BLaER1 treated with 17β-estradiol and CSF1 and Interleukin-3, amounts not matched to agents 10 nM and 100 nM (cell line): ENCODE measurements around the gene PARD3B.

Experiments
- H3K27ac ChIP-seq, 11 experiments: shearing (Covaris generic); formaldehyde crosslinking; 2 replicates each; pipeline ENCODE4 v1.8.1; 2022
- H3K27me3 ChIP-seq, 11 experiments: shearing (Covaris generic); formaldehyde crosslinking; 2 replicates each; pipeline ENCODE4 v1.8.1; 2022
- H3K36me3 ChIP-seq, 11 experiments: shearing (Covaris generic); formaldehyde crosslinking; 2 replicates each; pipeline ENCODE4 v1.8.1; 2022
- H3K4me1 ChIP-seq, 10 experiments: shearing (Covaris generic); formaldehyde crosslinking; 2 replicates each; pipeline ENCODE4 v1.8.1; 2022
- H3K4me2 ChIP-seq, 11 experiments: shearing (Covaris generic); formaldehyde crosslinking; 2 replicates each; pipeline ENCODE4 v1.8.1; 2022
- H3K4me3 ChIP-seq, 10 experiments: shearing (Covaris generic); formaldehyde crosslinking; 2 replicates each; pipeline ENCODE4 v1.8.1; 2022
- H3K9ac ChIP-seq, 11 experiments: shearing (Covaris generic); formaldehyde crosslinking; 2 replicates each; pipeline ENCODE4 v1.8.1; 2022
- H3K9me3 ChIP-seq, 11 experiments: shearing (Covaris generic); formaldehyde crosslinking; replicated peaks in 1 of 11; 2 replicates each; pipeline ENCODE4 v1.8.1; 2022
- H4K20me1 ChIP-seq, 11 experiments: shearing (Covaris generic); formaldehyde crosslinking; 2 replicates each; pipeline ENCODE4 v1.8.1; 2022
- Cebpa-rat ChIP-seq, 11 experiments: shearing (Covaris generic); IDR thresholded peaks; 2 replicates each; pipeline ENCODE4 v1.8.1; 2022

The PARD3B gene

GRCh38 chr2:205193125-205193835 lies 648.0 kb downstream of the PARD3B start:
- peaks cover 0 to 8% (median 0%) of the 10 kb centered on the region in 10 experiments; a peak in 2 of 20 replicates for H3K4me1 ChIP-seq
- H3K27ac ChIP-seq = no peak overlapping the region
- H3K9ac ChIP-seq = no peak overlapping the region
- H3K9me3 ChIP-seq = no peaks in the 10 kb centered on the region
- no peaks in the 10 kb centered on the region for H3K27me3 ChIP-seq
- H3K4me3 ChIP-seq = no peak overlapping the region
- H4K20me1 ChIP-seq = no peaks in the 10 kb centered on the region
- TF ChIP-seq Cebpa-rat (IDR thresholded peaks at IDR 0.05) = no peak
- H3K4me2 ChIP-seq = no peak overlapping the region
- no peaks in the 10 kb centered on the region for H3K36me3 ChIP-seq

- H3K4me1 ChIP-seq = peaks cover 0 to 9% (median 0%) of the 10 kb centered on the region in 10 experiments; a peak in 2 of 20 replicates
- no peak overlapping the region for H3K4me3 ChIP-seq
- no peak overlapping the region for H3K9ac ChIP-seq
- H3K27me3 ChIP-seq = no peaks in the 10 kb centered on the region
- no peaks in the 10 kb centered on the region for H3K36me3 ChIP-seq
- H3K9me3 ChIP-seq = no peaks in the 10 kb centered on the region
- H4K20me1 ChIP-seq = no peaks in the 10 kb centered on the region
- no peak overlapping the region for H3K27ac ChIP-seq
- TF ChIP-seq Cebpa-rat (IDR thresholded peaks at IDR 0.05) = no peak
- H3K4me2 ChIP-seq = no peak overlapping the region
Observed at GRCh38 chr2:205193836-205194228, 648.6 kb downstream of the PARD3B start.

DNA sequence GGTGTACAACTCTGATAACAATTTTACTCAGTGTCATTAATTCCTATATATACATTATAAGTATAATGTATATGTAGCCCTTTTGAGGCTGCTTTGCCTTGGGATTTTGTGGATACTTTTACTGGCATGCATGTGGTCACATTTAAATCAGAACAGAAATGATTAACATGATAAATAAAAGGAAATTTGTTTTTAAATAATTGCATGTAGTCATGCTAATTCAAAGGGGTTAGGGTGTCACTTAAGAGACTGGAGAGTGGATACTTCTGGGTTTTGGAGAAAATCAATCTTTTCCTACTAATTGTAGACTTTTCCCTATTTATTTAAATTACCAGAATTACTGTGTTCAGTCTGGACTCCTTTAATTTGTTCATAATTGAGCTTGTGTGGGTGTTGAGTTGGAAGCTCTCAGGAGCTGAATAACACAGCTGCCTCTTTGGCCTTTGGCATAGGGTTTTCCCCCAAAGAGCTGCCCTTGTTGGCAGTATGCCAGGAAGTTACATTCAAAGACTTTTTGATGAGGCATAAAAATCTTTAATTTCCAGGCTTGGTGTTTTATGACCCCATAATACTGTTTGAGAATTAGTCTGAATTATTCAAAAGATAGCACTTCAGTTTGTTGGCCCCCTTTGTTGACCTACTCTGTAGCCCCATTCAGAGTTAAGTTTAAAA lies 652.3 kb downstream of the PARD3B start:
- peaks cover 0 to 9% (median 0%) of the 10 kb centered on the region in 10 experiments; a peak in 2 of 20 replicates for H3K4me1 ChIP-seq
- H3K27ac ChIP-seq = no peak overlapping the region

GRCh38 chr2:205198140-205198525 lies 652.9 kb downstream of the PARD3B start:
- no peaks in the 10 kb centered on the region for H3K36me3 ChIP-seq
- H3K4me3 ChIP-seq = no peak overlapping the region
- no peaks in the 10 kb centered on the region for H3K9me3 ChIP-seq
- H4K20me1 ChIP-seq = no peaks in the 10 kb centered on the region
- H3K4me1 ChIP-seq = peaks cover 0 to 9% (median 0%) of the 10 kb centered on the region in 10 experiments; a peak in 2 of 20 replicates
- no peak for TF ChIP-seq Cebpa-rat (IDR thresholded peaks at IDR 0.05)
- no peak overlapping the region for H3K9ac ChIP-seq
- no peak overlapping the region for H3K27ac ChIP-seq
- no peaks in the 10 kb centered on the region for H3K27me3 ChIP-seq
- H3K4me2 ChIP-seq = 0 out of 22 replicates have a peak overlapping the region, but pooled peaks of 1 of the 11 experiments have one; percentile 21

More for the DNA sequence above, 652.3 kb downstream of the PARD3B start:
- H3K9ac ChIP-seq = no peak overlapping the region
- no peaks in the 10 kb centered on the region for H3K27me3 ChIP-seq
- no peak for TF ChIP-seq Cebpa-rat (IDR thresholded peaks at IDR 0.05)
- H3K4me2 ChIP-seq = no peak overlapping the region
- no peaks in the 10 kb centered on the region for H3K9me3 ChIP-seq
- H3K36me3 ChIP-seq = no peaks in the 10 kb centered on the region
- H4K20me1 ChIP-seq = no peaks in the 10 kb centered on the region
- H3K4me3 ChIP-seq = no peak overlapping the region

DNA sequence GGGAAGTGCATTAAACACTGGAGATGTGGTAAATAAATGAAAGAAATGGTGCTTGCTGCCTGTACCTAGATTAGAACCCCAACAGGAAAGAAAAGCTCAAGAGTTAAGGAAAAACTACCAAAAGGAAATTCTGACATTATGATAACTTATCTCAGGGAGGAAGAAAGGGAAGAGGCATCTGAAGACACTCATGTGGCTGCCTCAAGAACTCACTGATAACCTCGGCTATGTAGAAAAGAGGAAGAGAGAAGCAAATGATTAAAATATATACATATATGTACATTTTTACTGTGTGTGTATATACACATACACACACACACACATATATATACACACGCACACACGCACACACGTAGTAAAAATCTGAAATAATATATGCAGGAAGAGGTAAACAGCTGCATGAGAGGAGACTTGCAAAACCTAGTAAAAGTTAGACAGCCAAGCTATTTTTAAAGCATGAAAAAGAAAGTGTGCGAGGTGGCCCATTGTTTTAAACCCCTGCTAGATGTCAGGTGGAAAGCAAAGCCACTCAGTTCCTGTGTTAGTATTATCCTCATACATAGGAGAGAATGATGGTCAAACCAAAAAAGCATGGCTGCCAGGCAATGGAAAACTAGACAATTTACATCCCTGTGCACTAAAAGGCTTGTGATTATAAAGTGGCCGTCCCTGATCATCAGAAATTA lies 654.0 kb downstream of the PARD3B start:
- Histone ChIP-seq H3K9ac (no peak overlapping the region), H3K4me3 (no peak overlapping the region), H3K36me3 (no peaks in the 10 kb centered on the region), H4K20me1 (no peaks in the 10 kb centered on the region), H3K27me3 (no peaks in the 10 kb centered on the region), H3K4me1 (peaks cover 0 to 9% (median 0%) of the 10 kb centered on the region in 10 experiments; a peak in 2 of 20 replicates), H3K27ac (no peak overlapping the region), H3K9me3 (no peaks in the 10 kb centered on the region), H3K4me2 (no peak overlapping the region)
- TF ChIP-seq Cebpa-rat (IDR thresholded peaks at IDR 0.05) = no peak

DNA sequence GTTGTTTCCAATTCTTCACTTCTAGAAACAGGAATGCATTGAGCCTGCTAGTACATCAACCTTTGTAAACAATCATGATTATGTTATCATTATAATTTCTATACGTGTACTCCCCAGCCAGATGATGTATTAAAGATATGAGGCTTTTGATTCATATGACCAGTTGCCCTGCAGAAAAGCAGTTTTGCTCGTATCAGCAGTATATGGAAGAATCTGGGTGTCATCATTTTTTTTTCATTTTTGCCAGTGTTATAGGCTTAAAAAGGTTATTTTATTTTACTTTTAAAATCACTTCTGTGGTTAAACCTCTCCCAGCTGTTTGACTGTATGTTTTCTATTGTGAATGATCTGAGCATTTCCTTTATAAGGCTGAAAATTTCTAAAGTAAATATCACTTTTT lies 665.2 kb downstream of the PARD3B start:
- Histone ChIP-seq H3K4me3 (no peak overlapping the region), H3K9ac (no peak overlapping the region), H3K4me1 (no peaks in the 10 kb centered on the region), H3K27ac (no peak overlapping the region), H3K9me3 (no peaks in the 10 kb centered on the region), H3K4me2 (no peak overlapping the region), H4K20me1 (no peaks in the 10 kb centered on the region), H3K36me3 (no peaks in the 10 kb centered on the region), H3K27me3 (no peaks in the 10 kb centered on the region)
- no peak for TF ChIP-seq Cebpa-rat (IDR thresholded peaks at IDR 0.05)

- no peaks in the 10 kb centered on the region for H3K27me3 ChIP-seq
- H3K9ac ChIP-seq = no peak overlapping the region
- no peaks in the 10 kb centered on the region for H3K36me3 ChIP-seq
- H4K20me1 ChIP-seq = no peaks in the 10 kb centered on the region
- no peaks in the 10 kb centered on the region for H3K4me1 ChIP-seq
- no peak overlapping the region for H3K27ac ChIP-seq
- H3K4me3 ChIP-seq = no peak overlapping the region
- H3K4me2 ChIP-seq = no peak overlapping the region
- TF ChIP-seq Cebpa-rat (IDR thresholded peaks at IDR 0.05) = no peak
- no peaks in the 10 kb centered on the region for H3K9me3 ChIP-seq
Observed at GRCh38 chr2:205212357-205212756, 667.1 kb downstream of the PARD3B start.

- no peak overlapping the region for H3K4me3 ChIP-seq
- no peak for TF ChIP-seq Cebpa-rat (IDR thresholded peaks at IDR 0.05)
- H3K4me2 ChIP-seq = no peak overlapping the region
- H3K36me3 ChIP-seq = no peaks in the 10 kb centered on the region
- H4K20me1 ChIP-seq = no peaks in the 10 kb centered on the region
- no peaks in the 10 kb centered on the region for H3K4me1 ChIP-seq
- H3K9ac ChIP-seq = no peak overlapping the region
- H3K9me3 ChIP-seq = no peaks in the 10 kb centered on the region
- no peak overlapping the region for H3K27ac ChIP-seq
- H3K27me3 ChIP-seq = no peaks in the 10 kb centered on the region
Observed at GRCh38 chr2:205216092-205216491, 670.8 kb downstream of the PARD3B start.

DNA sequence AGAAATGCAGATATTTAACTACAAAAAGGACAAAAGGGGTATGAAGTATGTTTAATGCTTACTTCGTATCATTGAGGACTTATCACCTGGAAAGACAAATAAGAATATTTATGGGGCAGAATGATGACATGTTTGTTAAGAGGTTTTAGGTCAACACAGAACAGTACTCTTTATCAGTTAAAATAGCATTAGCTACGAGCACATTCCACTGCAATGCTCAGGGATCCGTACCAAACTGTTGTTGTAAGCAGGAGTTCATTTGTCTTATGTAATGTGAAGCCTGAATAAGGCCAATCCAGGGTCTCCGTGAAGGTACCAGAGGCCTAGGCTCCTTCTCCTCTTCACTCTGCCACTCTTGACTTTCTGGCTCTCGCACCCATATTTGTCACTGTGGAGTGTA lies 671.3 kb downstream of the PARD3B start:
- H3K9me3 ChIP-seq = no peaks in the 10 kb centered on the region
- no peaks in the 10 kb centered on the region for H3K4me1 ChIP-seq
- no peaks in the 10 kb centered on the region for H3K27me3 ChIP-seq
- H3K9ac ChIP-seq = no peak overlapping the region
- no peaks in the 10 kb centered on the region for H3K36me3 ChIP-seq
- no peaks in the 10 kb centered on the region for H4K20me1 ChIP-seq
- no peak overlapping the region for H3K4me2 ChIP-seq
- TF ChIP-seq Cebpa-rat (IDR thresholded peaks at IDR 0.05) = no peak
- no peak overlapping the region for H3K27ac ChIP-seq
- H3K4me3 ChIP-seq = no peak overlapping the region
